ENCODE measurements around the gene KCNQ1. TPM values are rescaled to one million over a fixed set of nuclear protein-coding genes. Genes with fewer than 3 reads are reported as not detected.

The KCNQ1 gene
- total and polyA plus RNA-seq, 9 of the 15 experiments (the other 6 are each of a cell fraction or from before 2014, with no cell fraction given), result 0.44 TPM; not detected in 8

DNA sequence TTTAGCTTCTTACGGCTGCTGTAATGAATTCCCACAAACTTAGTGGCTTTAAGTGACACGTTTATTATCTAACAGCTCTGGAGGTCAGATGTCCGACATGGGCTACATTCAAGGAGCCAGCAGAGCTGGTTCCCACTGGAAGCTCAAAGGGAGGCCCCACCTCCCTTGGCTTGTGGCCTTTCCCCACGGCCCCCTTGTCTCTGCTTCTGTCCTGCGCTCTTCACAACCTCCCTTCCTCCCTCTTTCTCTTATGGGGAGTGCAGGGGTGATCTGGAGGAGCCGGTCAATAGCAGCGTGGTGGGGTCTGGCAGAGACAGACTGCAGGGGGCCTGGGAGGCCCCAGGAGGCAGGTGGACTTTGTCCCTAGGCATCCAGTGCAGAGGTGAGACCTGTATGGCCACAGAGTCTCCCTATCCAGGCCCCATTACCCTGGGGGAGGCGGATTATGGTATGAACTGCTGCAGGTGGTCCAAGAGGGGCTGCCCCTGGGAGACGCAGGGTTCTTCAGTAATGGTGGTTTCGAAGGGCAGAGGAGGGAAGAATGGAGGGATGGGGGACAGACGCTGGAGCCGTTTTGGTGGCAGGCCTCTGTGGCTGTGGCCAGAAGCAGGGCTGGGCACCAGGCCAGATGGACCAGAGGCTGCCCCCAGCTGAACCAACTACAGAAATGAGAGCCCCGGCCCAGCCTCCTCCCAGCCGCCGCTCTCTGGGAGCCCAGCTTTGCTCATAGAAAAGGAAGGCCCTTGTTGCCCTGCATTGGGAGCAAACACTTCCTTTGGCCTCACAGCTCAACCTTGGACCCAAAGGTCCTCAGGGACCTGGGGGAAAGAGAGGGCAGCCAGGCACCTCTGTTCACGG is 285.7 kb downstream of the KCNQ1 start:
- CTCF ChIA-PET (ENCODE audit: low intra/inter-chr PET ratio), result no interaction called here
- DNase-seq (ENCODE audit: extremely low read depth in 1 of 4, low spot score in 3 of 4) (no peak), FAIRE-seq (no peak), ATAC-seq (no peak)
- POLR2A ChIA-PET, result no interaction called here
- no peak overlapping the region for H3K9ac ChIP-seq (ENCODE audit: insufficient read depth in 1 of 2, low read depth in 2 of 2, low read length in 2 of 2)
- H3K27ac ChIP-seq (ENCODE audit: extremely low read depth, low read depth, low read length), result no peak overlapping the region
- in situ Hi-C loops (cut with MboI) (no loop called here), intact Hi-C loops (cut with micrococcal nuclease) (no loop called here)
- no peaks in the 10 kb centered on the region for H3K9me3 ChIP-seq (replicated peaks; ENCODE audit: control insufficient read depth, insufficient read depth, low read depth, low read length)
- H2AFZ ChIP-seq (ENCODE audit: low read depth, low read length), result no peak overlapping the region
- BruUV-seq (replicated peaks), result no TSS peak
- TF ChIP-seq MEF2A (IDR thresholded peaks at IDR 0.05; ENCODE audit: control insufficient read depth, low read depth, low read length) (no peak), EZH2 (IDR thresholded peaks at IDR 0.05; ENCODE audit: borderline replicate concordance, low read depth, low read length) (no peak), RBM17 (IDR thresholded peaks at IDR 0.05; ENCODE audit: borderline replicate concordance, low read depth, low read length) (no peak), ZNF184 (CRISPR knock-in tag; IDR thresholded peaks at IDR 0.05) (no peak), CCNT2 (IDR thresholded peaks at IDR 0.05; ENCODE audit: borderline replicate concordance, extremely low read depth, insufficient read length, low read depth, low read length) (no peak), RERE (CRISPR knock-in tag; IDR thresholded peaks at IDR 0.05; ENCODE audit: borderline replicate concordance) (no peak), FOXM1 (IDR thresholded peaks at IDR 0.05; ENCODE audit: low read depth) (no peak), FOXM1 (CRISPR knock-in tag; IDR thresholded peaks at IDR 0.05; ENCODE audit: low read depth) (no peak), POLR2A (conservative IDR thresholded peaks at IDR 0.05) (no peak), TCF3 (CRISPR knock-in tag; IDR thresholded peaks at IDR 0.05) (no peak), ZBTB26 (CRISPR knock-in tag; IDR thresholded peaks at IDR 0.05) (no peak), HDAC2 (IDR thresholded peaks at IDR 0.05) (no peak), STAT5A (IDR thresholded peaks at IDR 0.05; ENCODE audit: borderline replicate concordance, low read length) (no peak), ELF2 (CRISPR knock-in tag; IDR thresholded peaks at IDR 0.05) (no peak)
- peaks cover 4% of the 10 kb centered on the region; the same call in 1 of the 2 replicates for H4K20me1 ChIP-seq (replicated peaks; ENCODE audit: control insufficient read depth, insufficient read depth, low read length)
- H3K4me2 ChIP-seq (ENCODE audit: insufficient read depth, low read length), result no peak overlapping the region
- peaks cover 0 to 4% of the 10 kb centered on the region in 2 experiments; a peak in 2 of 5 replicates for H3K27me3 ChIP-seq (ENCODE audit: control insufficient read depth in 2 of 2, insufficient read depth in 2 of 2, low read length in 2 of 2)
- WGBS (ENCODE audit: insufficient coverage, low coverage, missing lambda C conversion rate), result 41% methylated on average over 16 of the region's 16 CpGs
- no peaks in the 10 kb centered on the region for H3K36me3 ChIP-seq (ENCODE audit: control insufficient read depth, insufficient read depth, low read length)
- H3K9me1 ChIP-seq (ENCODE audit: control insufficient read depth, insufficient read depth, low read length), result no peaks in the 10 kb centered on the region
- no peaks in the 10 kb centered on the region for H3K79me2 ChIP-seq (ENCODE audit: control insufficient read depth, insufficient read depth, low read length)
- peaks cover 0 to 45% of the 10 kb centered on the region in 2 experiments; a peak in 4 of 5 replicates for H3K4me1 ChIP-seq (replicated peaks in 1 of 2; ENCODE audit: control insufficient read depth in 2 of 2, insufficient read depth in 2 of 2, low read length in 2 of 2)
- H3K4me3 ChIP-seq, result no peak overlapping the region
